DOHH2 (cell line): ENCODE results near the gene CDH4.

ENCODE experiments used
- CTCF ChIP-seq: fragments of 200-600 bp; sonication (generic); IDR thresholded peaks from one replicate; pipeline ENCODE4 v1.5.1; 2014; ENCODE audit warnings: antibody characterized with exemption, mild to moderate bottlenecking, low read depth, low read length; ENCODE audit not compliant: poor library complexity, severe bottlenecking
- EZH2phosphoT487 ChIP-seq: fragments of 200-600 bp; sonication (generic); IDR thresholded peaks from 2 replicates; pipeline ENCODE4 v1.6.1; 2017; ENCODE audit warnings: borderline replicate concordance, mild to moderate bottlenecking, antibody characterized with exemption, low read length, moderate library complexity, mixed read lengths

GRCh38 chr20:61753316-61753942, 501.4 kb downstream of the CDH4 start:
- TF ChIP-seq CTCF, result no peak
- no peak for TF ChIP-seq EZH2phosphoT487
